HepG2 (cell line): ENCODE measurements around the gene GLUD1. TPM values are rescaled to one million over a fixed set of nuclear protein-coding genes. Genes with fewer than 3 reads are reported as not detected.

ENCODE experiments used
- CCAR2 ChIP-seq: fragments of 200-400 bp; formaldehyde crosslinking; optimal IDR thresholded peaks from 2 replicates; pipeline ENCODE3; 2018; ENCODE audit warnings: low read depth, mild to moderate bottlenecking, low read length, moderate library complexity
- HHEX ChIP-seq: IDR thresholded peaks from 2 replicates; pipeline ENCODE4 v1.6.1; 2016; ENCODE audit warnings: control low read depth
- HNF4A ChIP-seq: sonication (generic); formaldehyde crosslinking; IDR thresholded peaks from 2 replicates; pipeline ENCODE4 v1.4.0; 2020; ENCODE audit warnings: missing genetic modification reagents
- HNRNPLL ChIP-seq: fragments of 200-400 bp; formaldehyde crosslinking; IDR thresholded peaks from 2 replicates; pipeline ENCODE4 v1.6.1; 2017; ENCODE audit warnings: mild to moderate bottlenecking, low read depth, low read length; ENCODE audit not compliant: poor library complexity, severe bottlenecking
- RFXAP ChIP-seq: sonication (generic); formaldehyde crosslinking; IDR thresholded peaks from 2 replicates; pipeline ENCODE4 v1.4.0; 2020; ENCODE audit warnings: missing genetic modification reagents, borderline replicate concordance
- SIX1 ChIP-seq: sonication (generic); formaldehyde crosslinking; IDR thresholded peaks from 2 replicates; pipeline ENCODE4 v1.4.0; 2020; ENCODE audit warnings: missing genetic modification reagents, borderline replicate concordance
- SNRNP70 ChIP-seq: fragments of 200-400 bp; formaldehyde crosslinking; IDR thresholded peaks from 2 replicates; pipeline ENCODE4 v1.6.1; 2017; ENCODE audit warnings: mild to moderate bottlenecking, low read depth, low read length, moderate library complexity
- TAF15 ChIP-seq: fragments of 200-400 bp; formaldehyde crosslinking; IDR thresholded peaks from one replicate; pipeline ENCODE4 v1.6.1; 2018; ENCODE audit warnings: mild to moderate bottlenecking, low read depth, low read length; ENCODE audit not compliant: poor library complexity, severe bottlenecking
- TFE3 ChIP-seq: IDR thresholded peaks from 2 replicates; pipeline ENCODE4 v1.6.1; 2016
- ZBTB44 ChIP-seq: sonication (generic); formaldehyde crosslinking; IDR thresholded peaks from 2 replicates; pipeline ENCODE4 v1.4.0; 2020; ENCODE audit warnings: missing genetic modification reagents
- ZKSCAN5 ChIP-seq: sonication (generic); formaldehyde crosslinking; IDR thresholded peaks from 2 replicates; pipeline ENCODE4 v1.5.1; 2020; ENCODE audit warnings: mild to moderate bottlenecking, missing genetic modification reagents
- ZNF207 ChIP-seq: fragments of 450-650 bp; IDR thresholded peaks from 2 replicates; pipeline ENCODE4 v1.6.1; 2016; ENCODE audit warnings: antibody characterized with exemption, borderline replicate concordance
- ZNF263 ChIP-seq: sonication (generic); formaldehyde crosslinking; IDR thresholded peaks from 2 replicates; pipeline ENCODE4 v1.4.0; 2020; ENCODE audit warnings: missing genetic modification reagents
- ZNF746 ChIP-seq: sonication (generic); formaldehyde crosslinking; IDR thresholded peaks from 2 replicates; pipeline ENCODE4 v1.8.0; 2022; ENCODE audit warnings: mild to moderate bottlenecking, missing genetic modification reagents
- ZNF770 ChIP-seq: sonication (generic); formaldehyde crosslinking; IDR thresholded peaks from 2 replicates; pipeline ENCODE4 v1.5.0; 2020; ENCODE audit warnings: mild to moderate bottlenecking, missing genetic modification reagents
- ZSCAN25 ChIP-seq: sonication (generic); formaldehyde crosslinking; IDR thresholded peaks from 2 replicates; pipeline ENCODE4 v1.8.0; 2022; ENCODE audit warnings: mild to moderate bottlenecking, missing genetic modification reagents
- ZSCAN29 ChIP-seq: sonication (generic); formaldehyde crosslinking; conservative IDR thresholded peaks from 2 replicates; pipeline ENCODE4 v1.4.0; 2020; ENCODE audit warnings: mild to moderate bottlenecking, missing genetic modification reagents
- polyA plus RNA-seq, 8 experiments: library from polyadenylated mRNA; depleted of rRNA in 3 of 8; stranded (reverse) in 7 of 8; unstranded in 1 of 8; fragments of >200 nt; fragmentation: Illumina TruSeq in 4 of 8; extraction: Trizol in 4 of 8; gene quantifications; 2 replicates each; pipeline versions ENCODE4 v1.2.1 to v1.2.3, GENCODE V29; 2011 to 2016; ENCODE audit warnings: low read depth in 4 of 8, missing spikeins in 1 of 8, mixed read lengths in 1 of 8; ENCODE audit not compliant: insufficient read depth in 1 of 8
- total RNA-seq, 5 experiments: library from RNA; depleted of rRNA; stranded (reverse); fragments of >200 nt; fragmentation: Illumina TruSeq; extraction: Trizol; gene quantifications; 2 replicates each; pipeline ENCODE4 v1.2.3, GENCODE V29; 2016; ENCODE audit warnings: low read depth in 1 of 5
- TF ChIP-seq, protein P1 (sequence below): sonication (generic); formaldehyde crosslinking; IDR thresholded peaks from 2 replicates; pipeline ENCODE4 v1.5.0; 2020; ENCODE audit warnings: missing genetic modification reagents
- TF ChIP-seq, protein P2 (sequence below): sonication (generic); formaldehyde crosslinking; IDR thresholded peaks from 2 replicates; pipeline ENCODE4 v1.4.0; 2020; ENCODE audit warnings: missing genetic modification reagents; ENCODE audit errors: not compliant biosample characterization
- TF ChIP-seq, protein P3 (sequence below): sonication (generic); formaldehyde crosslinking; IDR thresholded peaks from 2 replicates; pipeline ENCODE4 v1.4.0; 2020; ENCODE audit warnings: mild to moderate bottlenecking, low read depth, missing genetic modification reagents

GLUD1 gene
- total and polyA plus RNA-seq, 2 of the 13 experiments (the other 11 are each of a cell fraction or from before 2014, with no cell fraction given), result 301 to 798 TPM

GRCh38 chr10:87092861-87093631 lies 1.6 kb downstream of the GLUD1 start (continued):
- no peak for TF ChIP-seq CCAR2
- no peak; the same call in 1 of the 2 replicates for TF ChIP-seq ZSCAN25
- no peak for TF ChIP-seq ZNF263 (CRISPR knock-in tag)
- no peak for TF ChIP-seq ZNF207
- TF ChIP-seq ZNF770, result no peak
- no peak for TF ChIP-seq ZNF746
- TF ChIP-seq TFE3 (CRISPR knock-in tag), result peak; percentile 13; the same call in 1 of the 2 replicates
- TF ChIP-seq, protein P1, sequence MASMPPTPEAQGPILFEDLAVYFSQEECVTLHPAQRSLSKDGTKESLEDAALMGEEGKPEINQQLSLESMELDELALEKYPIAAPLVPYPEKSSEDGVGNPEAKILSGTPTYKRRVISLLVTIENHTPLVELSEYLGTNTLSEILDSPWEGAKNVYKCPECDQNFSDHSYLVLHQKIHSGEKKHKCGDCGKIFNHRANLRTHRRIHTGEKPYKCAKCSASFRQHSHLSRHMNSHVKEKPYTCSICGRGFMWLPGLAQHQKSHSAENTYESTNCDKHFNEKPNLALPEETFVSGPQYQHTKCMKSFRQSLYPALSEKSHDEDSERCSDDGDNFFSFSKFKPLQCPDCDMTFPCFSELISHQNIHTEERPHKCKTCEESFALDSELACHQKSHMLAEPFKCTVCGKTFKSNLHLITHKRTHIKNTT (CRISPR knock-in tag), result no peak
- TF ChIP-seq HNRNPLL, result no peak
- TF ChIP-seq, protein P2, sequence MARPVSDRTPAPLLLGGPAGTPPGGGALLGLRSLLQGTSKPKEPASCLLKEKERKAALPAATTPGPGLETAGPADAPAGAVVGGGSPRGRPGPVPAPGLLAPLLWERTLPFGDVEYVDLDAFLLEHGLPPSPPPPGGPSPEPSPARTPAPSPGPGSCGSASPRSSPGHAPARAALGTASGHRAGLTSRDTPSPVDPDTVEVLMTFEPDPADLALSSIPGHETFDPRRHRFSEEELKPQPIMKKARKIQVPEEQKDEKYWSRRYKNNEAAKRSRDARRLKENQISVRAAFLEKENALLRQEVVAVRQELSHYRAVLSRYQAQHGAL (CRISPR knock-in tag), result no peak
- TF ChIP-seq ZSCAN29 (CRISPR knock-in tag), result 0 out of 2 replicates have a peak, but pooled peaks have one; percentile 13
- TF ChIP-seq SNRNP70, result no peak
- TF ChIP-seq HHEX (CRISPR knock-in tag), result no peak
- no peak for TF ChIP-seq ZBTB44 (CRISPR knock-in tag)
- TF ChIP-seq RFXAP (CRISPR knock-in tag), result no peak
- TF ChIP-seq, protein P3, sequence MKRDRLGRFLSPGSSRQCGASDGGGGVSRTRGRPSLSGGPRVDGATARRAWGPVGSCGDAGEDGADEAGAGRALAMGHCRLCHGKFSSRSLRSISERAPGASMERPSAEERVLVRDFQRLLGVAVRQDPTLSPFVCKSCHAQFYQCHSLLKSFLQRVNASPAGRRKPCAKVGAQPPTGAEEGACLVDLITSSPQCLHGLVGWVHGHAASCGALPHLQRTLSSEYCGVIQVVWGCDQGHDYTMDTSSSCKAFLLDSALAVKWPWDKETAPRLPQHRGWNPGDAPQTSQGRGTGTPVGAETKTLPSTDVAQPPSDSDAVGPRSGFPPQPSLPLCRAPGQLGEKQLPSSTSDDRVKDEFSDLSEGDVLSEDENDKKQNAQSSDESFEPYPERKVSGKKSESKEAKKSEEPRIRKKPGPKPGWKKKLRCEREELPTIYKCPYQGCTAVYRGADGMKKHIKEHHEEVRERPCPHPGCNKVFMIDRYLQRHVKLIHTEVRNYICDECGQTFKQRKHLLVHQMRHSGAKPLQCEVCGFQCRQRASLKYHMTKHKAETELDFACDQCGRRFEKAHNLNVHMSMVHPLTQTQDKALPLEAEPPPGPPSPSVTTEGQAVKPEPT (CRISPR knock-in tag), result no peak
- TF ChIP-seq HNF4A (CRISPR knock-in tag), result peak; percentile 61
- TF ChIP-seq SIX1 (CRISPR knock-in tag), result no peak
- TF ChIP-seq TAF15, result no peak
- no peak for TF ChIP-seq ZKSCAN5
